ENCODE results near the gene ZNF280D. TPM values are rescaled to one million over a fixed set of nuclear protein-coding genes. Genes with fewer than 3 reads are reported as not detected.

The ZNF280D gene
- total and polyA plus RNA-seq, 2 of the 8 experiments (the other 6 are each of a cell fraction or from before 2014, with no cell fraction given) = 7.4 to 27.5 TPM

DNA sequence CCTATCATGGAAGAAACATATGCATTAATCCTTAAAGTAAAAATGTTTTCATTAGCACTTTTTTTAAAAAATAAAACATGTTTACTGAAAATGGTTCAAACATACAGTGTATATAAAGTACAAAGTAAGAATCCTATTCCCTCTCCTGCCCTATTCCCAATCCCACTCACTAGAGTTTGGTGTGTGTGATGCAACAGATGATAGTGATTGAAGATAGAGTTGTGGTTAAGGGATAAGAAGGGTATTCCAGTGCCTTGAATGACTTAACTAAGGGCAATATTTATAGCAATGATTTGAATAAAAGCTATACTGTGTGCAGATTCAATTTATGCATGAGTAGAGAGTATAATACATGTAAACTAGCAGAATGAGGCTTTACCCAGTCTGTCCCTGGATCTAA lies 18.1 kb downstream of the ZNF280D start:
- Histone ChIP-seq H3K4ac (replicated peaks; ENCODE audit: insufficient read length, low read depth, low read length) (no peak overlapping the region), H3K23me2 (ENCODE audit: low read depth, low read length) (no peaks in the 10 kb centered on the region), H2BK5ac (ENCODE audit: low read depth, low read length) (no peak overlapping the region), H3K27me3 (replicated peaks in 1 of 4; ENCODE audit: control insufficient read depth in 3 of 4, extremely low read depth in 1 of 4, insufficient read depth in 3 of 4, low read length in 3 of 4) (no peaks in the 10 kb centered on the region), H3K14ac (ENCODE audit: insufficient read length) (no peak overlapping the region), H3K23ac (ENCODE audit: insufficient read length) (no peak overlapping the region), H2AK5ac (ENCODE audit: low read depth, low read length) (no peak overlapping the region), H3K79me1 (ENCODE audit: low read depth, low read length) (no peaks in the 10 kb centered on the region; the same call in none of the 2 replicates), H3K4me1 (replicated peaks in 1 of 4; ENCODE audit: control insufficient read depth in 3 of 4, insufficient read depth in 4 of 4, low read length in 3 of 4) (no peaks in the 10 kb centered on the region), H4K91ac (replicated peaks; ENCODE audit: insufficient read length, low read length) (no peak overlapping the region), H4K8ac (ENCODE audit: extremely low read depth, insufficient read depth, low read length) (no peak overlapping the region), H2BK120ac (replicated peaks; ENCODE audit: low read depth, low read length) (no peak overlapping the region), H3K4me2 (ENCODE audit: insufficient read depth in 1 of 2, low read depth in 2 of 2, low read length in 2 of 2) (no peak overlapping the region), H2BK15ac (ENCODE audit: low read length) (no peak overlapping the region), H3K79me2 (ENCODE audit: control insufficient read depth in 1 of 2, insufficient read depth in 2 of 2, low read length in 2 of 2) (peaks cover 0 to 78% of the 10 kb centered on the region in 2 experiments; a peak in 2 of 4 replicates), H4K20me1 (replicated peaks in 1 of 2; ENCODE audit: control insufficient read depth in 1 of 2, insufficient read depth in 2 of 2, low read length in 2 of 2) (no peaks in the 10 kb centered on the region), H2BK12ac (ENCODE audit: low read depth, low read length) (no peak overlapping the region), H3K36me3 (ENCODE audit: control insufficient read depth in 2 of 4, insufficient read depth in 4 of 4, low read length in 3 of 4) (no peaks in the 10 kb centered on the region), H3K9ac (replicated peaks in 1 of 4; ENCODE audit: extremely low read depth in 1 of 4, low read depth in 3 of 4, low read length in 3 of 4) (no peak overlapping the region), H2BK20ac (ENCODE audit: low read length) (no peak overlapping the region), H2AFZ (ENCODE audit: low read length) (no peak overlapping the region), H3K56ac (replicated peaks; ENCODE audit: insufficient read length, low read depth, low read length) (no peak overlapping the region), H3K18ac (ENCODE audit: extremely low read depth, low read length) (no peak overlapping the region), H3K27ac (ENCODE audit: low read depth, low read length) (no peak overlapping the region), H3K4me3 (ENCODE audit: extremely low read depth in 1 of 4, insufficient read depth in 2 of 4, low read depth in 3 of 4, low read length in 4 of 4) (no peak overlapping the region), H3K9me3 (ENCODE audit: insufficient read depth in 2 of 2, low read depth in 1 of 2, low read length in 1 of 2) (no peaks in the 10 kb centered on the region), H4K5ac (ENCODE audit: insufficient read length, low read depth, low read length) (no peak overlapping the region)
- DNase-seq (ENCODE audit: low read depth in 1 of 2, low spot score in 2 of 2) (no peak), FAIRE-seq (no peak)
- ChIA-PET POLR2A (ENCODE audit: partially characterized antibody) (no interaction called here), CTCF (ENCODE audit: partially characterized antibody) (no interaction called here)
- no peak for TF ChIP-seq MAFK (IDR thresholded peaks at IDR 0.05; ENCODE audit: low read depth, low read length)
- no peak for TF ChIP-seq USF2 (IDR thresholded peaks at IDR 0.05; ENCODE audit: low read length)
- no peak for TF ChIP-seq RNF2 (IDR thresholded peaks at IDR 0.05; ENCODE audit: borderline replicate concordance, low read depth, low read length, missing control alignments, poor library complexity, severe bottlenecking)
- no peak for TF ChIP-seq SIX5 (IDR thresholded peaks at IDR 0.05; ENCODE audit: low read depth, low read length)
- no peak for TF ChIP-seq CREB1 (IDR thresholded peaks at IDR 0.05)
- no peak for TF ChIP-seq TCF12 (IDR thresholded peaks at IDR 0.05; ENCODE audit: low read depth, low read length)
- no peak for TF ChIP-seq ASH2L (IDR thresholded peaks at IDR 0.05; ENCODE audit: low read length)
- no peak for TF ChIP-seq GABPA (IDR thresholded peaks at IDR 0.05; ENCODE audit: borderline replicate concordance, insufficient read depth, low read length)
- no peak for TF ChIP-seq HDAC2 (IDR thresholded peaks at IDR 0.05; ENCODE audit: borderline replicate concordance in 1 of 2, low read depth in 2 of 2, low read length in 2 of 2)
- TF ChIP-seq CHD1 (IDR thresholded peaks at IDR 0.05; ENCODE audit: low read depth, low read length) = no peak
- no peak for TF ChIP-seq YY1 (IDR thresholded peaks at IDR 0.05; ENCODE audit: low read depth, low read length)

Measured in H1 (cell line).